Muscle of back (tissue), 11 donors: ENCODE measurements around the gene GNA15. TPM values are rescaled to one million over a fixed set of nuclear protein-coding genes. Genes with fewer than 3 reads are reported as not detected.
"Not testable (repeated sequence)": the region's sequence is repeated elsewhere in the genome, so short reads cannot be mapped to it uniquely, and the experiment has no call there.

ENCODE experiments used
- DNase-seq, 3 donors: peaks; one replicate each; pipeline versions ENCODE4 v3.0.0 to v3.0.0-alpha.2; 2013
- polyA plus RNA-seq, 10 donors: library from polyadenylated mRNA; unstranded; fragments of 120-200 nt; gene quantifications; one replicate each; pipeline ENCODE4 v1.2.1, GENCODE V29; 2013; ENCODE audit not compliant: insufficient read length in 10 of 10

GNA15 gene
- polyA plus RNA-seq, 10 donors = 1.4 to 3.3 (median 1.8) TPM

DNA sequence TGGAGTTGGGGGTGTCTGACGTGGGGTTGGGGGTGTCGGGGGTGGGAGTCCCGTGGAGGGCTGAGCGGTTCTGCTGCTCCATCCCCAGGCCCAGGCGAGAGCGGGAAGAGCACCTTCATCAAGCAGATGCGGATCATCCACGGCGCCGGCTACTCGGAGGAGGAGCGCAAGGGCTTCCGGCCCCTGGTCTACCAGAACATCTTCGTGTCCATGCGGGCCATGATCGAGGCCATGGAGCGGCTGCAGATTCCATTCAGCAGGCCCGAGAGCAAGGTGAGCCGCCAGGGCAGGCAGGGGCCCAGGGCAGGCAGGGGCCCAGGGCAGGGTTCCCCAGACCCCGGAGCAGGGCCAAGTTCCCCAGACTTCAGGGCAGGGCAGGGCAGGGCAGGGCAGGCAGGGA, 12.7 kb downstream of the GNA15 start:
- DNase-seq = no peak

DNA sequence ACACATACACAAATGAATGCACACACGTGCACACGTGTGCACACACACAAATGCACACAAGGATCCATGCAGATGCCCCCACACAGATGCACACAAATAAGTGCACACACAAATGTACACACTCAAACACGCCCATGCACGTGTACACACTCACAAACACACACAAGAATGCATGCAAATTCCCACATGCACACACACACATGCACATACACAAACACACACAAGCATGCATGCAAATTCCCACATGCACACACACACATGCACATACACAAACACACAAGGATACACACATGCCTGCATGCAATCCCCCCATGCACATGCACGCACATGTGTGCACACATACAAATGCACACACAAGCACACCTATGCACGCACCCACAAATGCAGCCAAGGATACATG, 13.3 kb downstream of the GNA15 start:
- no peak for DNase-seq

DNA sequence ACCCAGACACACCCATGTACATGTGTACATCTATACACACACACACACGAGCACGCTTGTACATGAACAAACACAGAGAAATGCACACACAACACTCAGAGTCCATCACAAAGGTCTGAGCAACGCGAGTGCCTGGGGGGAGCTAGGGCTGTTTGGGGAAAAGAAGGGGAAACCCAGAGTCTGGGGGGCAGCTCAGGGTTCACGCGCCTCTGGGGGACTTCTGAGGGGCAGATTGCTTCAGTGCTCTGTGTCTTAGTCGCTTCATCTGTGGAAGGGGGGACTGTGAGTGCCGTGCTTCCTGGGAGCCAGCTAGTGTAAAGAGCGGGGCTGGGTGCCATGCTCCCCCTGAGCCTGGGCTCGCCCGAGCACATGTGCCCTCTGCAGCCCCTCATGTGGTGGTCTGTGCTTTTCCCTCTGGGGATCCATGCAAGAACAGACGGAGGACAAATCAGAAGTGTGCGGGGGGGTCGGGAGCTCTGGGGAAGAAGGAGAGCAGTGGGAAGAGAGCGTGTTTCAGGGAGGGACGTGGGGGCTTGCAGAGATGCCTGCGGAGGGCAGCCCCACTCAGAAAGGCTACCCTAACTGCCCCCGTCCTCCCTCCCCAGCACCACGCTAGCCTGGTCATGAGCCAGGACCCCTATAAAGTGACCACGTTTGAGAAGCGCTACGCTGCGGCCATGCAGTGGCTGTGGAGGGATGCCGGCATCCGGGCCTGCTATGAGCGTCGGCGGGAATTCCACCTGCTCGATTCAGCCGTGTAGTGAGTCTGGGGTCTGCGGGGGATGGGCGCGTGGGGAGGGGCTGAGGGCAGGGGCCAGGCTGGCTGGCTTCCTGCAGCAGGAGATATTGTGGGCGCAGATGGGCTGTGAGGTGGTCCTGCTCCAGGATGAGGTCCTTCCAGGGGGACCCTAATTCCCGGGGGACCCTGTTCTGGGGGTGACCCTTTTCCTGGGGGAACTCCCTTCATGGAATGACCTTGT, 14.0 kb downstream of the GNA15 start:
- DNase-seq = no peak

- no peak for DNase-seq
Observed at GRCh38 chr19:3150739-3151329, 15.0 kb downstream of the GNA15 start.

- DNase-seq = no peak
Observed at GRCh38 chr19:3151563-3152418, 16.0 kb downstream of the GNA15 start.

GRCh38 chr19:3152419-3152780, 16.6 kb downstream of the GNA15 start:
- DNase-seq = no peak

DNA sequence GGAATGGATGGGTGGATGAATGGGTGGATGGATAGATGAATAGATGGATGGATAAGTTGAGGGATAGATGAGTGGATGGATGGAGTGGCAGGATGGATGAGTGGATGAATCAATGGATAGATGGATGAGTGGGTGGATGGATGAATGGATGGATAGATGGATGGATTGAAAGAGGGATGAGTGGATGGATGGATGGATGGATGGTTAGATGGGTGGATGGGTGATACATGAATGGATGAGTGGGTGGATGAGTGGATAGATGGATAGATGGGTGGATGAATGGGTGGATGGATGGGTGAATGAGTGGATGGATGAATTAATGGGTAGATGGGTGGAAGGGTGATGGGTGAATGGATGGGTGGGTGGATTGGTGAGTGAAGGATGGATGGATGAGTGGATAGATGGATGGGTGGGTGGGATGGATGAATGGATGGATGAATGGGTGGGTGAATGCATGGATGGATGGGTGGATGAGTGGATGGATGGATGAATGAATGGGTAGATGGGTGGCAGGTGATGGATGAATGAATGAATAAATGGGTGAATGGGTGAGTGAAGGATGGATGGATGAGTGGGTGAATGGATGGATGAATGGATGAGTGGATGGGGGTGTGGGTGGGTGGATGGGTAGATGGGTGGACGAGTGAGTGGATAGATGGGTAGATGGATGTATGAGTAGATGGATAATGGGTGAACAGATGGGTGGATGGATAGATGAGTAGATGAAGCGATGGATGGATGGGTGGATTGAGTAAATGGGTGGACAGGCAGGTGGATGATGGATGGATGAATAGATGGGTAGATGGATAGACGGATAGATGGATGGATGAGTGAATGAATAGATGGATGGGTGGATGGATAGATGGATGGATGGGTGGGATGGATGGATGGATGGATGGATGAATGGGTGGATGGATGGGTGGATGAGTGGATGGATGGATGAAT, 17.7 kb downstream of the GNA15 start:
- DNase-seq = no peak

DNA sequence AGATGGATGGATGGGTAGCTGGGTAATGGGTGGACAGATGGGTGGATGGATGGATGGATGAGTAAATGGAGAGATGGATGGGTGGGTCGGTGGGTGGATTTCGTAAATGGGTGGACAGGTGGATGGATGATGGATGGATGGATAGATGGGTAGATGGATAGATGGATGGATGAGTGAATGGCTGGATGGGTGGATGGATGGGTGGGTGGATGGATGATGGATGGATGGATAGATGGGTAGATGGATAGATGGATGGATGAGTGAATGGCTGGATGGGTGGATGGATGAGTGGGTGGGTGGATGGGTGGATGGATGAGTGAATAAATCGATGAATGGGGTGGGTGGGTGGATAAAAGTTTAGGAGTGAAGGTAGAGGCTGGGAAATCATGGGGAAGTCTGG, 18.6 kb downstream of the GNA15 start:
- not testable (repeated sequence) for DNase-seq

DNA sequence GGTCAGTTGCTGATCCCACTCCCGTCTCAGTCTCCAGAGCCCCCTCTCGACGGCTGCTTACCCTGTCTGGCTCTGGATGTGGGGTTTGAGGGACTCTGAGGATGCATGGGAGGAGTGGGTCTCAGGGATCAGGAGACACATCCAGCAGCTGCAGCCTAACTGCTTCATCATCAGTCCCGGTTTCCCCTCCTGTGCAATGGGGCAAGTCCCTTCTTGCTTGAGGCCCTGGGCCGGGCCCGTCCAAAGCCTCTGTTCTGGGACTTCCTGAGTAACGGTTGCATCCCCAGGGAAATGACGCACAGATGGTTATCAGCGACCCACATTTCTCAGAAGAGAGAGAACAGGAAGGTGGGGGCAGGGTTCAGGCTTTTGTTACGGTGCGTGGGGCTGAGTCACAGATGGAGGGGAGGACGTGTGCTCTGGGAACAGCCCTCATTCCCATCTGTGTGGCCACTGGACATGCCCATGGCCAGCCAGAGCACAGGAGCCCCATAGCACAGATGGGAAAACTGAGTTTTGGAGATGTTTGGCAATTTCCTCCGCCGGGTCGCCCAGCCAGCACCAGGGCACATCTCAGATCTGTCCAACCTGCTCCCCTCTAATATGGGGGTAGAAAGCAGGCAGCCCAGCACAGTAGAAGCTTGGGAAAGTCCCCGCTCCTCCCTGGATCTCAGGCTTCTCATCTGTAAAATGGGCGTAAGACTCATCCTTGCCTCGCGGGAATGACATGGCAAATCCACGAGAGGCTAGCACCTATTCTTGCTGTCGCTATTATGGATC, 19.3 kb downstream of the GNA15 start:
- peak in 1 of 3 donors; percentile 98 for DNase-seq

- no peak for DNase-seq
Observed at GRCh38 chr19:3157096-3157845, 21.4 kb downstream of the GNA15 start.

DNA sequence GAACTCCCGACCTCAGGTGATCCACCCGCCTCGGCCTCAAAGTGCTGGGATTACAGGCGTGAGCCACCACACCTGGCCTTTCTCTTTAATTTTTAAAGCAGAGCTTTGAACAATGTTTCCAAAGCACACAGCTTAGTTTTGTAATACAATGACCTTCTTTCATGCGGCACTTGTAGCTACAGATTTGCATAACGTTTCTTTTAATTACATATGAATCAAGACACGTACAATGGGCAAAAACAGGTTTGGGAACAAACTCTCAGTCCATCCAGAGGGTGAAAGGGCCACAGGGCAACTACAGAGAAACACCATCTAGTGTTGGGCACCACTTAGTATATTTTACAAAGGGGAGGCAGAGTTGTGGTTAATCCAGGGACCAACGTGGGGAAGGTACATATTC, 23.7 kb downstream of the GNA15 start:
- DNase-seq = no peak

DNA sequence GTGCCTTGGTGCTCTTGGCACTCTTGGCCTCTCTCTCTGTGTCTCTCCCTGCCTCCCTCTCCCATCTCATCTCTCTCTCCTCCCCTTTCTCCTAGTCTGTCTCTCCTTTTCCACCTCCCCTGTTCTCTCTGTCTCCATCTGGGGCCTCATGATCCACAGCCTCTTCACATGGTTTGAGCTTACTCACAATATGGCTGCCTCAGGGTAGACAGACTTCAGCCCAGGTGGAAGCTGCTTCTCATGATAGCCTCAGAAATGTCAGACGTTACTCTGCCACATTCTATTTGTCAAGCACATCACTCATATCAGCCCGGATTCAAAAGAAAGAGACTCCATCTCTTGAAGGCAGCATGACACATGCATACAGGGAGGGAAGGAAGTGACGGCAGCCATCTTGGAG, 24.4 kb downstream of the GNA15 start:
- no peak for DNase-seq

DNA sequence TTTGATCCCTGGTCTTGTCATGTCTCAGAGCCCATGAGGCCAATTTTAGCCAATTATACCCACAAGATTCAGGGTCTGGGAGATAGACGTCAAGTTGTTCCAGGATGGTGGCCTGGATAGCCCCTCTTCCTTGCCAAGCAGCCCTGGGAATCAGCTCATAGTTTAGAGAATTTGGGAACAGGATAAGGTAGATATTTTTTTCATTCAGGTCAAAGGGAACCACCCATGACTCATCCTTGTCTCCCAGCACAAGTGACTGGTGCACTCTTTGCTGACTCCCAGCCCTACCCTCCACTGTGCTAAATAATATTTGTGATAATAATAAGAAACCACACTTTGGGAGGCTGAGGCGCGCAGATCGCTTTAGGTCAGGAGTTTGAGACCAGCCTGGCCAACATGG, 25.6 kb downstream of the GNA15 start:
- no peak for DNase-seq

GRCh38 chr19:3162418-3163229, 26.8 kb downstream of the GNA15 start:
- no peak for DNase-seq

GRCh38 chr19:3163230-3163886, 27.5 kb downstream of the GNA15 start:
- peak; percentile 38 to 70 (median 61) for DNase-seq

- no peak for DNase-seq
Observed at GRCh38 chr19:3163943-3164342, 28.1 kb downstream of the GNA15 start.

DNA sequence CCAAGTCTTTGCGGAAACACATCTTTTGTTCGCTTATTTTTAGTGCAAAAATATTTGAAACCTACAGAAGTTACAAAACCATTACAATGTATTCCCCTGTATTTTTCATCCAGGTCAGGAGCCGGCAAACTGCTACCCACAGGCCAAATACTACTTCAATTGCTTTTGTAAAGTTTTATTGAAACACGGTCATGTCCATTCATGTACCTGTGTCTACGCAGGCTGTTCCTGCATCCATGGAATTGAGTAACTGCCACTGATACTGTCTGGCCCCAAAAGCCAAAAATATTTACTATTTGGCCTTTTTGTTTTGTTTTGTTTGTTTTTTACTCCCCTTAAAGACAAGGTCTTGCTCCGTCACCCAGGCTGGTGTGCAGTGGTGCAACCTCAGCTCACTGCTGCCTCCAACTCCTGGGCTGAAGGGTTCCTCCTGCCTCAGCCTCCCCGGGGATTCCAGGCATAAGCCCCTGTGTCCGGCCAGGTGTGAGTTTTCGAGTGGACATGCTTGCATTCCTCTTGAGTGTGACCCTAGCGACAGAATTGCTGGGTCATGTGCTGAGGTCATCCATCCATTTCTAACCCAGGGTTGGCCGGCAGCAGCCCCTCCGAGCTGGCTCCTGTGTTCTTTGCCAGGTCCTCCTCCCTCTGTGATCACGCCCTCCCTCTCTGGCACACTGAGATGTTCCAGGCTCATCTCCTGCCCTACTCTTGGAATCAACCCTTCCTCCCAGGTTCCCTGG, 31.9 kb downstream of the GNA15 start:
- no peak for DNase-seq
